SHP77 (cell line): ENCODE data around the gene TUBGCP3.

ENCODE experiments used
- DNase-seq, 2 experiments: peaks; one replicate each; lab custom pipeline; 2025; lab: John Stamatoyannopoulos, UW

The TUBGCP3 gene

GRCh38 chr13:112442483-112443090 lies 145.4 kb downstream of the TUBGCP3 start:
- no peak for DNase-seq

GRCh38 chr13:112441779-112442310 lies 146.1 kb downstream of the TUBGCP3 start:
- DNase-seq: no peak

GRCh38 chr13:112441226-112441625 lies 146.7 kb downstream of the TUBGCP3 start:
- DNase-seq: no peak

- no peak for DNase-seq
Measured at GRCh38 chr13:112438515-112438914, 149.4 kb downstream of the TUBGCP3 start.

GRCh38 chr13:112438094-112438493 lies 149.9 kb downstream of the TUBGCP3 start:
- no peak for DNase-seq

- DNase-seq: no peak
Measured at GRCh38 chr13:112435973-112436372, 152.0 kb downstream of the TUBGCP3 start.
